ENCODE results near the gene DACT2.
"Not testable (repeated sequence)": the region's sequence is repeated elsewhere in the genome, so short reads cannot be mapped to it uniquely, and the experiment has no call there.

Gene DACT2

DNA sequence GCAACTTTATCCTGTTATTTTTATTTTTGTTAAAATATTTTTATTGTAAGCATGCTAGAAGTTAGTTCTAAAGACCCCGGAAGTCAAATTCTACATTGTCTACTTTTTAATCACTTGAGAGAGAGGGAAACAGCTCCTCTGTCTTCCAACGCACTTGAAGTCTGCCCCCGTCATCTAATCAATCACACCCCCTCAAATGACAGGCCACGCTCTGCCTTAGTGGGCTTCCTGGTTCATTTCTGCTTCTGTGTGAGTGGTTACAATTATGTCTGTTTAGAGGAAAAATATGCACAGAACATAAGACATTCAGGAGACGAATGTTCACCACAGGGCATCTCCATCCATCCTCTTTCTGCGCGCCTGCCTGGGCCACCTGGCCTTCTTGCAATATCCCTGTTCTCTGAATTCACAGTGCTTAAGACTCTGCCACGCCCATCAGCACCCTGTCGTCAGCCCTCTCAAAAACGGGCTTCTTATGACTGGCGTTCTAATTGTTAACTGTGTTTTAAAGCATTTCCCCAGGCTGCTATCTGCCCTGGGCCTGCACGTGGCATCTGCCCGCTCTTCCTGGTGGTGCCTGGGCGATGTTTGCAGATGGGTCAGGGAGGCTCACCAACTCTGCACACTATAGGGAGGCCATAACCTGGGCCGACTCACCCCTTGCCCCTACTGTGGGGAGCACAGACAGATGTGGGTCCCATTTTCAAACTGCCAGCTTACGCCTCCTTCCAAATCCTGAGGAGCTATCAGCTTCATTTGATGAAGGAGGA lies 15.4 kb downstream of the DACT2 start:
- DNase-seq (ENCODE audit: low read depth in 2 of 2): no peak

DNA sequence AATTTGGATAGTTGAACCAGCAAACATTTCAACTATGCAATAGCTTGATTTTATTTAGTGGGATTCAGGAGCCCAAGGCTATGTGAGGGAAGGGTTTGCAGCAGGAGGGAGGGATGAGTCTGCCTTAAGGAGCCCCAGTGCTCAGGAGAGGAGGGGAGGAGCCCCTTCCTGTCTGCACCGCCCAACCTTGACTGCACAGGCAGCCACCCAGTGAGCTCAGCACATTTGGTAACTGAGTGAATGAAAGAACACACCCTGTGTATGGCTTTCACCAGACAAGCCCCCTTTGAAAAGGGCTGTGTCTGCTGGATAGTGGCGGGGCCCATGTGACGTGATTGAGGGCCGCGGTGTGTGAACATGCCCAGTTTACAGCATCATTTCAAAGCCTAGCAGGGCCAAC lies 17.0 kb downstream of the DACT2 start:
- DNase-seq (ENCODE audit: low read depth in 2 of 2): no peak

DNA sequence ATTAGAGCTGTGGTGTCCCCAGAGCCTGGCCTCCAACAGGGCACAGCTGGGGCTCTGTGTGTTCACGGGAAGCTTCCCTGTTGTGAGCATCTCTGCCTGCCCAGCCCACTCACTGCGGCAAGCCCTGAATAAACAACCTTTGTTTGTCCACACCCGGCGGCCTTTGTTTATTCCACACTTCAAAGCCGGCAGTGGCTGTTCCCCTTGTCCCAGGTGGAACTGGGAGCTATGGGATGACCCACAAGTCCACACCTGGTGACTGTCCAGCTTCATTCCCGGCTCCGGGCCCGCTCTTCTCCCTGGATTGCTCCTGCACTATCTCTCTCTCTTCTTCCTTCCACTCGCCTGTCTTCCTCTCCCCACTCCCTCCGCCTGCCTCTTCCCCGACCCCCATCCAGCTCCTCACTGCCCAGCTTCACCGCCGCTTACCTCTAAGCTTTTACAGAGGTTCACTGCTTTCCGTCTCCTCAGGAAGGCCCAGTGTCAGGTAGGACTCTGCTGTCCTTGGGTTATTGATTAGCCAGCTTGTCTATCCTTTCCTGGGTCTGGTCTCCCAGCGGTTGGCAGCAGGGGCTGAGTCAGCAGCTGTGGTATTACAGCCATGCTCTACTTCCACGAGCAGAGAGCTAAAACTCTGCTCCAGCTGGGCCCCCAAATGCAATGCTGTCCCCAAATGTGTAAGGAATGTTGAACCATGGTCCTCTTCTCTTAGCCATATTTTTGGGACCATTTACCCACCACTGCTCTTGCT lies 17.8 kb downstream of the DACT2 start:
- no peak for DNase-seq (ENCODE audit: low read depth in 2 of 2)

- DNase-seq (ENCODE audit: low read depth in 2 of 2): no peak
Observed at GRCh38 chr6:168300975-168301647, 18.5 kb downstream of the DACT2 start.

GRCh38 chr6:168299541-168300511 lies 19.8 kb downstream of the DACT2 start:
- DNase-seq (ENCODE audit: low read depth in 2 of 2): no peak

DNA sequence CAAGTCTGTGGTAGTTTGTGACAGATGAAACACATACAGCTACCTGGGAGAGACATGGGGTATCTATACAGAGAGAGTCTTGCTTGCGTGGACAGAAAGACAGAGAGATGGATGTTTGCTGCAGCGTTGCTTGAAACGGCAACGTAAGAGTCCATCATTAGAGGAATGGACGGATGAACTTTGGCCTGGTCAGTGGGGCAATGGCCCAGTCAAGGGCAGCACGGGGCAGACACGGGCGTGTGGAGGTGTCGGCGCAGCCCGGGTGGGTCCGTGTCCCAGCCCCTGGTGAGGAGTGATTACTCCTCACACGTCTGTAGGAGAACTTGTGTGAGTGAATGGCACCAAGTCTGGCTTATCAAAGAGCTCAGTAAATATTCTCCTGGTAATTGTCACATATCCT lies 21.9 kb downstream of the DACT2 start:
- no peak for DNase-seq (ENCODE audit: low read depth in 2 of 2)

GRCh38 chr6:168294901-168295300 lies 24.7 kb downstream of the DACT2 start:
- DNase-seq (ENCODE audit: low read depth in 2 of 2): no peak

- no peak for DNase-seq (ENCODE audit: low read depth in 2 of 2)
Observed at GRCh38 chr6:168293636-168294530, 25.7 kb downstream of the DACT2 start.

DNA sequence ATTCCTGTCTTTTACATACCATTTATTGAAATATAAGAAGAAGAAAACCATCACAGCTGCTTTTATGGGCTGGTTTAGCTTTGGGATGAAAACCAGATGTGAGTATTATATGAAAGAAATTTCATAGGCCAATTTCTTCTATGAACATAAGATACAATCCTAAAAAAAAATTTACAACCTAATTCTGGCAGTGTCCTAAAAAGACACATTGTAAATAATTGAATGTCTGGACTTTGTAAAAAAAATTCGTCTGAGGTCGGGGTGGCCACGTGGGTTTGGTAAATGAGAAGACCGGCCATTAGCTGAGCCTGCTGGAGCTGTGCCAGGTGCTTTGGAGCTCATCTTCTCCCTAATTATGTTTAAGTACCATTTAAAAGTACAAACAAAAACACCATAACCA lies 26.8 kb downstream of the DACT2 start:
- no peak for DNase-seq (ENCODE audit: low read depth in 2 of 2)

GRCh38 chr6:168291450-168291849 lies 28.1 kb downstream of the DACT2 start:
- no peak for DNase-seq (ENCODE audit: low read depth in 2 of 2)

DNA sequence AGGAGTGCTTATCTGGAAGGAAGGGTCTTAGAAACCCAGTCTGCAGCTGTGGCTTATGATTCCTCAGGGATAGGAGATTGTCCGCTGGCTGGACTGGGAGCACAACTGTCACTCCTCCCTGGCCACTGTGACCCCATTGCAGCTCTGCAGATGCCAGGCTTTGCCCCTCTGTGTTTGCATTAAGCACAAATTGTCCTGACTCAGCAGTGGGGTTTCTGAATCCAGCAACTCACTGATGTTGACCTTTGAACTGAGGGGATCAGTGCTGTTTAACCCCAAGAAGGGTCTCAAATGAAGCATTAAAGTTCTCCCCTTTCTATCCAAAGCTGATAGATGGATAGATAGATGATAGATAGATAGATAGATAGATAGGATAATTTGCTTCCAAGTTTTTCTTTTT lies 29.5 kb downstream of the DACT2 start:
- no peak for DNase-seq (ENCODE audit: low read depth in 2 of 2)

DNA sequence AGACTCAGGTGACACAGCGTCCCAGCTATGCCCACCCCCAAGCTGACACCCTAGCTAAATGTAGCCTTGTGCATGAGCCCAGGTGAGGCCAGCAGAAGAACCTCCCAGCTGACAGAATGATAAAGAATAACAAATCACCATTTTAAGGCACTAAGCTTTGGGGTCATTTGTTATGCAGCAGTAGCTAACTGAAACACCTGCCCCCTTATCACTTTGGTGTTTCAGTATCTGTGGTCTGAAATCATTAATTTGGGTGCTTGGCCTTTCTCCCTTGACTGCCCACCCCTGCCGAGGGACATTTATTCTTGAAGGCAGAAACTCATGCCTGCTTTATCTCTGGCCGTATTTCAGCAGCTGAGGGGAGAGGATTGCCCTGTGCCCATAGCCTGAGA lies 30.0 kb downstream of the DACT2 start:
- DNase-seq (ENCODE audit: low read depth in 2 of 2): no peak

DNA sequence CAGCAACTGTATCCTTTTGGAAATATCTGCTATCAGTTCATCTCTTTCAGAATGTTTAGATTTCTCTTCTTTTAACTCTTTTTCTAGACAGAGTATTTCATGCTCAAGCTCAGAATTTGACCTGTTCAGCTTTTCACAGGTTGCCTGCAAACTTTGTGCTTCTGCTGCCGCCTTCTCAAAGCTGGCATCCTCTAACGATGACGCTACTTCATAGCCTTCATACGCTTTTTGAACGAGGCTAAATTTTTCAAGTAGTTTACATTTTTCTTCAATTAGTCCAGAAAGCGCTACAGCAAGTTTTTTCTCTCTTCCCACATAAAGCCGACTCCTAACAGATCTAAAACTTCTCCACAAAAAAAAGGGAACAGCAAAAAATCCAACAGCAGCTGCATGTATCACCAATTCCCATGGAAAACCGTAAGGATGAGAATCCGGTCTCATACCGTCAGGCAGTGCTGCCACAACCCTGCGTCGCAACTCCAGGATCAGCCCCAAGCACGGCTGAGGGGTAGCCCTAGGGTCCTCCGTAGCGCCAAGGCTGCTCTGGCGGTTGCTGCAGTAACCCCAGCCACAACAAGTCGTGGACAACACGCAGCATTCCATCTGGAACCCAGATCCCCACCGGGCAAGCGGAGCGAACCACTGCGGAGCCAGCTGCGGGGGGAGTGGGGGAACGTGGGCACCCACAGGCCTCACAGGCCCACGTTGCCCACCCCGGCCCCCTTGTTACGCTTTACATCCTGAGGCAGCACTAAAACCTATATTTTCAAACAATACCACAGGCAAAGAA lies 30.6 kb downstream of the DACT2 start:
- DNase-seq (ENCODE audit: low read depth in 2 of 2): no peak

DNA sequence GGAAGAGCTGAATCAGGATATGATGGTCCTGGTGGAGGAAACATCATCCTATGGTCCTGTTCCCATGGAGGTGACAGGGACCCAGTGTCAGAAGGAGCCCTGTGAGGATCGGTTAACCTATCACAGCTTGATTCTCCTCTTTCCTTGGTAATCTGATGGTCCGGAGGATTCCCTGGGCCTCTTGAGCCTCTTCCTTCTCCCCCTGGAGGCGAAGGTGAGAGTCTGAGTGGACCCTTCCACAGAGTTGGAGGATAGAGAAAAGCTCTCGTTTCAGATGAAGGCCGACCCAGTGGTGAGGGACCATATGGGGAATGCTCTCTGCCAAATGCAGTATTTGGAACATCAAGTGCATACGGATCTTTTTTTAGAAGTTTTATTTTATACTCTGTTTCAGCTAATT lies 32.1 kb downstream of the DACT2 start:
- DNase-seq (ENCODE audit: low read depth in 2 of 2): not testable (repeated sequence)

- peak; percentile 7 to 25 for DNase-seq (ENCODE audit: low read depth in 2 of 2)
Observed at GRCh38 chr6:168286771-168287446, 32.7 kb downstream of the DACT2 start.

DNA sequence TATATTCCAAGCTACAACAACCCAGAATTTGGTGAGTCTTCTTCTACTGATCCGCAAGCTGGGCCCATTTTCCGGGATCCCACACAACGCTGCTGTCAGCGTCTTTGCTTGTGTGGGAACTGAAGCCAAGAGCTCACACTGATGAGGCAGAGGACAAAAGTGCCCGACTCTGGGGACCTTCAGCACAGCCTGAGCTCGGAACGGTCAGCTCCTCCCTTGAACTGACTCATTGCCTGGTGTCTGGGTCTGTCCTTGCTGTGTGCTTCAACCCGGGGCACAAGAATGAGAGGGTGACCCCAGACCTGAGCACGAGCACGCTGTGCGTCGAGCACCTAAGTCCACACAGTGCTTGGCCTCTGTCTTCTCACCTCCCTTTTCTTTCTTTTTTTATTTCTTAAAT lies 33.5 kb downstream of the DACT2 start:
- no peak for DNase-seq (ENCODE audit: low read depth in 2 of 2)

GRCh38 chr6:168285456-168285855 lies 34.1 kb downstream of the DACT2 start:
- no peak for DNase-seq (ENCODE audit: low read depth in 2 of 2)

- no peak for DNase-seq (ENCODE audit: low read depth in 2 of 2)
Observed at GRCh38 chr6:168284187-168284586, 35.4 kb downstream of the DACT2 start.

DNA sequence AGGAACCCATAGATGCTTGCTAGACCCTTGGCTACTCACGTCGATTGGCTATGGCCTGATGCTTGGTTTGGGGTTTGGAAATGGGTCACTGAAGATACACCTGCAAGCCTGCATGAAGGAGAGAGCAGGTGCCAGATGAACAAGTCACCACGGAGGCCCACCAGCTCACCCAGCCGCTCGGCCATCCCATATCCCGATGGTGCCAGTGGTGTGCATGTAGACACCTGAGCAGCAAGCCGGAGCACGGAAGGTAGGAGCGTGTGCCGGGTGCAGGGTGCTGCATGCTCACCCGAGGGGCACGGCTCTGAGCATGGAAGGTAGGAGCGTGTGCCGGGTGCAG lies 35.9 kb downstream of the DACT2 start:
- DNase-seq (ENCODE audit: low read depth in 2 of 2): no peak
